Vagina (tissue), 2 donors: ENCODE results near the gene MADCAM1.

Experiments used
- CTCF ChIP-seq, 3 experiments: fragments of 450-650 bp in 2 of 3; fragments of 200-600 bp in 1 of 3; sonication (generic) in 1 of 3; IDR thresholded peaks; one replicate each; pipeline ENCODE4 v1.5.1; 2017 to 2019; ENCODE audit warnings: antibody characterized with exemption in 3 of 3, mild to moderate bottlenecking in 2 of 3, moderate library complexity in 2 of 3
- POLR2A ChIP-seq, 2 donors: fragments of 450-650 bp; IDR thresholded peaks; one replicate each; pipeline ENCODE4 v1.6.1; 2017; ENCODE audit warnings: antibody characterized with exemption in 2 of 2, mild to moderate bottlenecking in 2 of 2, moderate library complexity in 2 of 2
- POLR2AphosphoS5 ChIP-seq, 2 donors: sonication (generic); formaldehyde crosslinking; IDR thresholded peaks; one replicate each; pipeline ENCODE4 v1.9.0; 2017; ENCODE audit warnings: antibody characterized with exemption in 2 of 2, mild to moderate bottlenecking in 2 of 2, low read depth in 1 of 2; ENCODE audit not compliant: insufficient read depth in 1 of 2

GRCh38 chr19:460877-461720 lies 35.2 kb upstream of the MADCAM1 start, which contains the start of gene SHC2:
- TF ChIP-seq CTCF (IDR thresholded peaks at IDR 0.05) (no peak), POLR2A (IDR thresholded peaks at IDR 0.05) (peak in 1 of 2 donors; percentile 63), POLR2AphosphoS5 (IDR thresholded peaks at IDR 0.05; ENCODE audit: insufficient read depth in 1 of 2, low read depth in 1 of 2) (no peak)
